Measurements from ENCODE around the gene AFF1.

The AFF1 gene

GRCh38 chr4:87128006-87128705 lies 193.3 kb downstream of the AFF1 start:
- H3K4me2 ChIP-seq (ENCODE audit: low read depth, low read length, poor library complexity, severe bottlenecking), result no peak overlapping the region
- H3K36me3 ChIP-seq (ENCODE audit: low read length), result no peaks in the 10 kb centered on the region

GRCh38 chr4:87129681-87130080 lies 194.9 kb downstream of the AFF1 start:
- H3F3A ChIP-seq (ENCODE audit: insufficient read depth), result no peaks in the 10 kb centered on the region
- no peak overlapping the region for H3K4me2 ChIP-seq (ENCODE audit: low read depth, low read length, poor library complexity, severe bottlenecking)
- TF ChIP-seq EZH2phosphoT487 (conservative IDR thresholded peaks at IDR 0.05; ENCODE audit: low read length) (no peak), CTCF (IDR thresholded peaks at IDR 0.05; ENCODE audit: insufficient read depth, low read length, poor library complexity, severe bottlenecking) (no peak)
- H2AFZ ChIP-seq (ENCODE audit: low read depth, low read length, severe bottlenecking), result no peak overlapping the region
- H3K4me3 ChIP-seq (ENCODE audit: insufficient read depth, low read length, poor library complexity, severe bottlenecking), result no peak overlapping the region
- H3K27me3 ChIP-seq (ENCODE audit: low read length), result no peaks in the 10 kb centered on the region
- no peaks in the 10 kb centered on the region for H3K79me2 ChIP-seq (ENCODE audit: insufficient read depth, low read length)
- no peaks in the 10 kb centered on the region for H3K36me3 ChIP-seq (ENCODE audit: low read length)
- H4K20me1 ChIP-seq (ENCODE audit: low read depth, low read length), result no peaks in the 10 kb centered on the region
- H3K9me2 ChIP-seq (replicated peaks; ENCODE audit: insufficient read depth, low read length), result no peaks in the 10 kb centered on the region
- H3K9ac ChIP-seq (ENCODE audit: low read length), result no peak overlapping the region
- no peak overlapping the region for H3K27ac ChIP-seq (ENCODE audit: low read depth, low read length)
- no peaks in the 10 kb centered on the region for H3K9me3 ChIP-seq (ENCODE audit: insufficient read depth, low read length)

More at GRCh38 chr4:87128006-87128705, 193.3 kb downstream of the AFF1 start:
- no peaks in the 10 kb centered on the region for H3K9me3 ChIP-seq (ENCODE audit: insufficient read depth, low read length)
- H3K9me2 ChIP-seq (replicated peaks; ENCODE audit: insufficient read depth, low read length), result no peaks in the 10 kb centered on the region
- TF ChIP-seq CTCF (IDR thresholded peaks at IDR 0.05; ENCODE audit: insufficient read depth, low read length, poor library complexity, severe bottlenecking) (no peak), EZH2phosphoT487 (conservative IDR thresholded peaks at IDR 0.05; ENCODE audit: low read length) (no peak)
- H3K9ac ChIP-seq (ENCODE audit: low read length), result no peak overlapping the region
- no peak overlapping the region for H2AFZ ChIP-seq (ENCODE audit: low read depth, low read length, severe bottlenecking)
- no peaks in the 10 kb centered on the region for H3K79me2 ChIP-seq (ENCODE audit: insufficient read depth, low read length)
- H3K27ac ChIP-seq (ENCODE audit: low read depth, low read length), result no peak overlapping the region
- no peak overlapping the region for H3K4me3 ChIP-seq (ENCODE audit: insufficient read depth, low read length, poor library complexity, severe bottlenecking)
- H3K27me3 ChIP-seq (ENCODE audit: low read length), result no peaks in the 10 kb centered on the region
- H3F3A ChIP-seq (ENCODE audit: insufficient read depth), result no peaks in the 10 kb centered on the region
- H4K20me1 ChIP-seq (ENCODE audit: low read depth, low read length), result no peaks in the 10 kb centered on the region

- Histone ChIP-seq H4K20me1 (ENCODE audit: low read depth, low read length) (no peaks in the 10 kb centered on the region), H3K9me3 (ENCODE audit: insufficient read depth, low read length) (no peaks in the 10 kb centered on the region), H3K27me3 (ENCODE audit: low read length) (no peaks in the 10 kb centered on the region), H3K79me2 (ENCODE audit: insufficient read depth, low read length) (no peaks in the 10 kb centered on the region), H3K9me2 (replicated peaks; ENCODE audit: insufficient read depth, low read length) (no peaks in the 10 kb centered on the region), H2AFZ (ENCODE audit: low read depth, low read length, severe bottlenecking) (no peak overlapping the region), H3K4me2 (ENCODE audit: low read depth, low read length, poor library complexity, severe bottlenecking) (no peak overlapping the region), H3F3A (ENCODE audit: insufficient read depth) (no peaks in the 10 kb centered on the region), H3K36me3 (ENCODE audit: low read length) (no peaks in the 10 kb centered on the region), H3K9ac (ENCODE audit: low read length) (no peak overlapping the region), H3K27ac (ENCODE audit: low read depth, low read length) (no peak overlapping the region), H3K4me3 (ENCODE audit: insufficient read depth, low read length, poor library complexity, severe bottlenecking) (no peak overlapping the region)
- no peak for TF ChIP-seq EZH2phosphoT487 (conservative IDR thresholded peaks at IDR 0.05; ENCODE audit: low read length)
- TF ChIP-seq CTCF (IDR thresholded peaks at IDR 0.05; ENCODE audit: insufficient read depth, low read length, poor library complexity, severe bottlenecking), result no peak
Observed at GRCh38 chr4:87130985-87131703, 196.3 kb downstream of the AFF1 start.
